DND-41 (cell line): ENCODE data around the gene SHOC2.

Experiments used
- ATAC-seq: fragments of 200-7000 bp; cut with Tn5 transposase; 3 replicates; pipeline ENCODE4 v1.9.1; 2021; ENCODE audit warnings: low read depth; ENCODE audit not compliant: insufficient read depth
- DNase-seq: peaks from one replicate; pipeline ENCODE4 v3.0.0-alpha.2; 2020
- H2AFZ ChIP-seq: 2 replicates; pipeline ENCODE4 v1.6.0; 2012; ENCODE audit warnings: low read depth, low read length
- H3K27ac ChIP-seq: 2 replicates; pipeline ENCODE4 v1.5.1; 2012; ENCODE audit warnings: low read length, inconsistent platforms
- H3K27me3 ChIP-seq: fragments of 200-600 bp; sonication (generic); 2 replicates; pipeline ENCODE4 v1.6.0; 2012; ENCODE audit warnings: low read length, mild to moderate bottlenecking, inconsistent platforms; ENCODE audit not compliant: insufficient read depth, poor library complexity
- H3K36me3 ChIP-seq: 2 replicates; pipeline ENCODE4 v1.5.1; 2012; ENCODE audit warnings: low read length, inconsistent platforms; ENCODE audit not compliant: insufficient read depth
- H3K4me1 ChIP-seq: 2 replicates; pipeline ENCODE4 v1.5.1; 2012; ENCODE audit warnings: mild to moderate bottlenecking, low read length; ENCODE audit not compliant: insufficient read depth
- H3K4me2 ChIP-seq: 2 replicates; pipeline ENCODE4 v1.6.0; 2012; ENCODE audit warnings: mild to moderate bottlenecking, moderate library complexity, low read length, inconsistent platforms; ENCODE audit not compliant: insufficient read depth
- H3K4me3 ChIP-seq, 2 experiments: fragments of 200-600 bp in 1 of 2; shearing (Covaris generic) in 1 of 2; 2 replicates each; pipeline ENCODE4 v1.5.1; 2012 to 2016; ENCODE audit warnings: inconsistent platforms in 2 of 2, low read length in 2 of 2, mild to moderate bottlenecking in 2 of 2, low read depth in 1 of 2, moderate library complexity in 1 of 2
- H3K79me2 ChIP-seq: 2 replicates; pipeline ENCODE4 v1.6.0; 2012; ENCODE audit warnings: low read length, inconsistent platforms; ENCODE audit not compliant: insufficient read depth
- H3K9ac ChIP-seq: 2 replicates; pipeline ENCODE4 v1.6.0; 2012; ENCODE audit warnings: low read depth, mild to moderate bottlenecking, inconsistent platforms, low read length, moderate library complexity
- H3K9me3 ChIP-seq: 2 replicates; pipeline ENCODE4 v1.5.1; 2012; ENCODE audit warnings: low read length, moderate library complexity, mild to moderate bottlenecking, inconsistent platforms; ENCODE audit not compliant: insufficient read depth, severe bottlenecking
- H4K20me1 ChIP-seq: 2 replicates; pipeline ENCODE4 v1.6.0; 2012; ENCODE audit warnings: low read length; ENCODE audit not compliant: insufficient read depth
- CTCF ChIP-seq: IDR thresholded peaks from 2 replicates; pipeline ENCODE4 v1.5.1; 2012; ENCODE audit warnings: borderline replicate concordance, low read length, moderate library complexity, mild to moderate bottlenecking; ENCODE audit not compliant: poor library complexity, severe bottlenecking; ENCODE audit errors: extremely low read depth
- EZH2 ChIP-seq: IDR thresholded peaks from 3 replicates; pipeline ENCODE4 v1.6.1; 2012; ENCODE audit warnings: borderline replicate concordance, low read depth, mild to moderate bottlenecking, moderate library complexity, low read length, inconsistent platforms; ENCODE audit not compliant: severe bottlenecking

Gene SHOC2

DNA sequence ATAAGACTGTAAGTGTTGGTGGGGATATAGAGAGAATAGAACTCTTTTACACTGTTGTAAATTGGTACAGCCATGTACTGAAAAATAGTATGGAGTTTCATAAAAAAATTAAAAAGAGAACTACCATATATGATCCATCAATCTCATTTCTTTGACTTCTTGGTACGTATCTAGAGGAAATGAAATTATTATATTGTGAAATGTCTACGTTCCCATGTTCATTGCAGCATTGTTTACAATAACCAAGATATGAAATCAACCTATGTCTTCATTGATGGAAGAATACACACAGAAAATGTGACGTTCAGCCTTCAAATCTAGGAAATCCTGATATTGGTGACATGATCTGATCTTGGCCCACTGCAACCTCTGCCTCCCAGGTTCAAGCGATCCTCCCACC lies 32.0 kb downstream of the SHOC2 start:
- ATAC-seq (no peak), DNase-seq (no peak)
- H4K20me1 ChIP-seq = peaks cover 27% of the 10 kb centered on the region
- peaks cover 3% of the 10 kb centered on the region; the same call in 1 of the 2 replicates for H3K36me3 ChIP-seq
- no peak overlapping the region for H3K4me3 ChIP-seq
- H3K27ac ChIP-seq = no peak overlapping the region
- H3K9ac ChIP-seq = no peak overlapping the region
- no peaks in the 10 kb centered on the region for H3K4me1 ChIP-seq
- H3K9me3 ChIP-seq = no peaks in the 10 kb centered on the region
- H3K27me3 ChIP-seq = no peaks in the 10 kb centered on the region
- TF ChIP-seq CTCF = no peak
- no peak overlapping the region for H2AFZ ChIP-seq
- no peak overlapping the region for H3K4me2 ChIP-seq
- H3K79me2 ChIP-seq = peaks cover 83% of the 10 kb centered on the region

DNA sequence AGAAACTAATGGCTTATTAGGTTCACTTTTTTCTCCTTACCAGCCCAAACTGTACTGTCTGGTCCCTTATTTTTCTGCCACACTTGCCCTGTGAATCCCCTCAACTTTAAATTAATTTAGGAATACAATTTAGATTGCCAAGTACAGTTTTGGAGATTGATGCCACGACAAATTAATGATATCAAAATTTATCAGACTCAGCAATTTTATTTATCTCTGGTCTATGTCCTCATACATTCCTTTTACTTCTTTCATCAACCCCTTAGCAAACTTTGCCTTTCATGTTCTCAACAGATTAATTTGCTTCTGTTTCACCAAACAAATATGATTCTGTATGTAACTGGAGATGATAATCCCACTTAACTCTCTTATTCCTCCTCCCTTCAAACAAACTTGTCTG lies 38.2 kb downstream of the SHOC2 start:
- H2AFZ ChIP-seq = no peak overlapping the region
- no peak for ATAC-seq
- no peak overlapping the region for H3K9ac ChIP-seq
- no peak for DNase-seq
- no peak overlapping the region for H3K4me3 ChIP-seq
- no peaks in the 10 kb centered on the region for H3K9me3 ChIP-seq
- no peaks in the 10 kb centered on the region for H3K27me3 ChIP-seq
- TF ChIP-seq CTCF = no peak
- TF ChIP-seq EZH2 = no peak
- H3K4me2 ChIP-seq = no peak overlapping the region
- H3K79me2 ChIP-seq = peaks cover 94% of the 10 kb centered on the region
- no peak overlapping the region for H3K27ac ChIP-seq
- H3K4me1 ChIP-seq = no peaks in the 10 kb centered on the region
- peaks cover 53% of the 10 kb centered on the region for H4K20me1 ChIP-seq
- H3K36me3 ChIP-seq = no peaks in the 10 kb centered on the region

DNA sequence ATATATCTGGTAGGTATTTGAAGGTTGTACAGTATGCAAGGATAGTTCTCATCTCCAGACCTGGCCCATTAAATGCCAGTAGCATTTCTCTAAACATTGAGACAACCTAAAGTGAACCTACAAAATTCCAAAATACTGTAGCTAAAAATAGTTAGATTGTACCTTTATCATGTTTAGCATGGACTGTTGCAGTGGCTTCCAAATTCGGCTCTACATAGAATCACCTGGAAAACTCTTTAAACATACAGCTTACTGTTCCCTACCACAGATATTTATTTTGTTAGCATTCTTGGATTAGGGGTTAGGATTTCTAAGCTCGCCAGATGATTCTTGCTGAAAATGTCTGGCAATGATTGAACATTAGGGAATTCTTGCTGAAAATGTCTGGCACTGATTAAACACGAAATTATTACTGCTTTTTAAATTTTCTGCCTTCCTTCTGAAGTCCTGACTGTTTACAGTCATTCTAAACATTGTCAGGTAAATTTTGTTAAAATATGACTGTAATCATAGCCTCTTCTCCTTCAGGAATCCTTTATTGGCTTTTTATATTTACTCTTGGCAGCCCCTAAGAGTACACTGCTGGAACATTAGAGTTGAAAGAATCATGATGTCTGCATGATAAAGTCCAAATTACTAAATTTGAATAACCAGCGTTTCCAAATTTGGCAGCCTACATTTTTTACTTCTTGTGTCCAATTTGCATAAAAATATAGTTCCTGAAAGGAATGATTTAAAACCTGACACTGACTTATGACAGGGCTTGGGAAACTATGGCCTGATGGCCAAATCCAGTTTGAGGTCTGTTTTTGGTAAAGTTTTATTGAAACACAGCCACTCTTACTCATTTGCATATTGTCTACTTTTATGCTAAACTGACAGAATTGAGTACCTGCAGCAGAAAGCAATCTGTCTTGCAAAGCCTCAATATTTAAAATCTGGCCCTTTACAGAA lies 40.3 kb downstream of the SHOC2 start:
- Histone ChIP-seq H3K79me2 (peaks cover 97% of the 10 kb centered on the region), H3K9ac (no peak overlapping the region), H3K4me2 (no peak overlapping the region), H3K36me3 (no peaks in the 10 kb centered on the region), H3K27me3 (no peaks in the 10 kb centered on the region), H2AFZ (no peak overlapping the region), H3K4me3 (no peak overlapping the region), H4K20me1 (peaks cover 58% of the 10 kb centered on the region), H3K27ac (no peak overlapping the region), H3K4me1 (no peaks in the 10 kb centered on the region), H3K9me3 (no peaks in the 10 kb centered on the region)
- no peak for DNase-seq
- TF ChIP-seq EZH2 (no peak), CTCF (no peak)
- ATAC-seq = no peak
